Naive thymus-derived CD4-positive, alpha-beta T cell (primary cell): Measurements from ENCODE around the gene NEDD9. TPM values are rescaled to one million over a fixed set of nuclear protein-coding genes. Genes with fewer than 3 reads are reported as not detected.

Experiments
- ATAC-seq: fragments of 150-1000 bp; cut with Tn5 transposase; 2 replicates; pipeline ENCODE4 v1.10.0; 2021; ENCODE audit warnings: mild to moderate bottlenecking, moderate library complexity
- CTCF ChIA-PET: fragments of 350-600 bp; sonication (Branson Sonifier 250); formaldehyde crosslinking; loops from one replicate; lab custom pipeline; 2021; ENCODE audit warnings: antibody characterized with exemption; lab: Charles Lee
- POLR2A ChIA-PET: fragments of 350-600 bp; sonication (Branson Sonifier 250); formaldehyde crosslinking; loops from one replicate; lab custom pipeline; 2021; ENCODE audit warnings: antibody characterized with exemption, inconsistent platforms; lab: Charles Lee
- DNase-seq, 9 donors: peaks; one replicate each; pipeline versions ENCODE4 v3.0.0 to v3.0.0-alpha.2; 2020 to 2022; ENCODE audit warnings: mixed read lengths in 1 of 9
- H3K27ac ChIP-seq: one replicate; pipeline ENCODE4 v1.7.0; 2013; ENCODE audit warnings: mild to moderate bottlenecking, low read depth, low read length, moderate library complexity
- H3K27me3 ChIP-seq, 2 donors: one replicate each; pipeline ENCODE4 v1.7.0; 2013; ENCODE audit warnings: low read length in 2 of 2, mild to moderate bottlenecking in 2 of 2, moderate library complexity in 2 of 2; ENCODE audit not compliant: control insufficient read depth in 2 of 2, insufficient read depth in 2 of 2
- H3K36me3 ChIP-seq, 3 experiments: 1 replicate in 2 of 3; 2 replicates in 1 of 3; pipeline ENCODE4 v1.7.0; 2013; ENCODE audit warnings: low read length in 3 of 3, mild to moderate bottlenecking in 3 of 3, moderate library complexity in 1 of 3; ENCODE audit not compliant: insufficient read depth in 3 of 3, control insufficient read depth in 2 of 3
- H3K4me1 ChIP-seq, 2 donors: one replicate each; pipeline ENCODE4 v1.7.0; 2013; ENCODE audit warnings: low read length in 2 of 2, mild to moderate bottlenecking in 2 of 2, moderate library complexity in 1 of 2; ENCODE audit not compliant: control insufficient read depth in 2 of 2, insufficient read depth in 2 of 2
- H3K4me3 ChIP-seq: 2 replicates; pipeline ENCODE4 v1.7.0; 2013; ENCODE audit warnings: mild to moderate bottlenecking, low read length
- H3K9me3 ChIP-seq, 3 experiments: 1 replicate in 2 of 3; 2 replicates in 1 of 3; pipeline ENCODE4 v1.7.0; 2013; ENCODE audit warnings: low read length in 3 of 3; ENCODE audit not compliant: control insufficient read depth in 2 of 3
- H3K27ac Mint-ChIP-seq, 9 donors: one replicate each; pipeline ENCODE4 v1.8.0; 2020 to 2022; ENCODE audit warnings: mixed read lengths in 9 of 9, mild to moderate bottlenecking in 8 of 9, moderate library complexity in 5 of 9, inconsistent platforms in 2 of 9
- H3K27me3 Mint-ChIP-seq, 5 donors: one replicate each; pipeline ENCODE4 v1.8.0; 2021 to 2022; ENCODE audit warnings: mixed read lengths in 5 of 5, mild to moderate bottlenecking in 1 of 5
- H3K36me3 Mint-ChIP-seq, 5 donors: one replicate each; pipeline ENCODE4 v1.8.0; 2020 to 2022; ENCODE audit warnings: mixed read lengths in 5 of 5, mild to moderate bottlenecking in 3 of 5, inconsistent platforms in 1 of 5
- H3K4me1 Mint-ChIP-seq, 7 donors: one replicate each; pipeline ENCODE4 v1.8.0; 2020 to 2022; ENCODE audit warnings: mixed read lengths in 7 of 7, mild to moderate bottlenecking in 3 of 7, inconsistent platforms in 1 of 7
- H3K4me3 Mint-ChIP-seq, 10 donors: one replicate each; pipeline ENCODE4 v1.8.0; 2020 to 2022; ENCODE audit warnings: mild to moderate bottlenecking in 10 of 10, mixed read lengths in 10 of 10, moderate library complexity in 6 of 10, inconsistent platforms in 2 of 10
- H3K9me3 Mint-ChIP-seq, 11 donors: one replicate each; pipeline ENCODE4 v1.8.0; 2020 to 2022; ENCODE audit warnings: mixed read lengths in 11 of 11, mild to moderate bottlenecking in 4 of 11, inconsistent platforms in 1 of 11, moderate library complexity in 1 of 11
- intact Hi-C, 2 donors: fragments of 100-400 bp; cut with micrococcal nuclease; formaldehyde crosslinking; loops; one replicate each; pipeline ENCODE4 v1.15.1; 2023
- polyA plus RNA-seq, 2 donors: library from polyadenylated mRNA; unstranded; fragments of 300-500 nt; fragmentation: Illumina TruSeq; gene quantifications; one replicate each; pipeline ENCODE4 v1.2.3, GENCODE V29; 2021
- total RNA-seq, 6 experiments: library from RNA in 5 of 6; stranded (reverse) in 5 of 6; gene quantifications; 1 replicate in 5 of 6; 2 replicates in 1 of 6; pipeline ENCODE4 v1.2.3 and lab custom pipeline; 2021 to 2026

Gene NEDD9, protein sequence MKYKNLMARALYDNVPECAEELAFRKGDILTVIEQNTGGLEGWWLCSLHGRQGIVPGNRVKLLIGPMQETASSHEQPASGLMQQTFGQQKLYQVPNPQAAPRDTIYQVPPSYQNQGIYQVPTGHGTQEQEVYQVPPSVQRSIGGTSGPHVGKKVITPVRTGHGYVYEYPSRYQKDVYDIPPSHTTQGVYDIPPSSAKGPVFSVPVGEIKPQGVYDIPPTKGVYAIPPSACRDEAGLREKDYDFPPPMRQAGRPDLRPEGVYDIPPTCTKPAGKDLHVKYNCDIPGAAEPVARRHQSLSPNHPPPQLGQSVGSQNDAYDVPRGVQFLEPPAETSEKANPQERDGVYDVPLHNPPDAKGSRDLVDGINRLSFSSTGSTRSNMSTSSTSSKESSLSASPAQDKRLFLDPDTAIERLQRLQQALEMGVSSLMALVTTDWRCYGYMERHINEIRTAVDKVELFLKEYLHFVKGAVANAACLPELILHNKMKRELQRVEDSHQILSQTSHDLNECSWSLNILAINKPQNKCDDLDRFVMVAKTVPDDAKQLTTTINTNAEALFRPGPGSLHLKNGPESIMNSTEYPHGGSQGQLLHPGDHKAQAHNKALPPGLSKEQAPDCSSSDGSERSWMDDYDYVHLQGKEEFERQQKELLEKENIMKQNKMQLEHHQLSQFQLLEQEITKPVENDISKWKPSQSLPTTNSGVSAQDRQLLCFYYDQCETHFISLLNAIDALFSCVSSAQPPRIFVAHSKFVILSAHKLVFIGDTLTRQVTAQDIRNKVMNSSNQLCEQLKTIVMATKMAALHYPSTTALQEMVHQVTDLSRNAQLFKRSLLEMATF
- 10 to 100 TPM; 29.4 to 62.9 (median 40.2) TPM for total RNA-seq
- 10 to 100 TPM; 14.2 to 30.7 TPM for polyA plus RNA-seq
- total RNA-seq (lab: John Stamatoyannopoulos, UW), result 48.3 reads per million, percentile 70 among the genes with 10 or more reads in this experiment

GRCh38 chr6:11232193-11232769 is at the start of gene NEDD9:
Gene NEDD9, minus strand, starts transcription at chr6:11232668. Its CDS starts 153 bp downstream, at chr6:11232515.
- Histone ChIP-seq H3K27ac (peak within 1 kb of the TSS; percentile 76), H3K9me3 (no peaks in the 10 kb centered on the region), H3K4me3 (peak within 1 kb of the TSS; percentile 69), H3K4me1 (peaks cover 19 to 26% of the 10 kb centered on the region in 2 donors), H3K27me3 (no peaks in the 10 kb centered on the region), H3K36me3 (no peaks in the 10 kb centered on the region)
- Mint-ChIP-seq H3K4me1 (peaks cover 32 to 78% (median 46%) of the 10 kb centered on the region in 7 donors), H3K9me3 (peaks cover 0 to 3% (median 0%) of the 10 kb centered on the region in 11 donors), H3K27me3 (no peaks in the 10 kb centered on the region), H3K4me3 (peak within 1 kb of the TSS; percentile 86 to 98 (median 94)), H3K27ac (peak within 1 kb of the TSS; percentile 88 to 99 (median 98)), H3K36me3 (peaks cover 0 to 26% (median 4%) of the 10 kb centered on the region in 5 donors)
- CTCF ChIA-PET, result no interaction called here
- peak; percentile 97 for ATAC-seq
- POLR2A ChIA-PET, result interaction anchor here (0.6 to 1.0 kb wide), 2 partner anchors 26 to 537 kb away, joined by 4 to 7 read pairs; no protein-coding TSS in a partner anchor
- DNase-seq, result peak; percentile 76 to 97 (median 90)
- intact Hi-C loops, result loop anchor here (1.0 to 10.0 kb wide), 19 partner anchors 8 to 779 kb away; partner anchors contain the start of genes SMIM13 (in 2 of the 2), C6orf52 (in 1 of the 2), PAK1IP1 (in 1 of the 2) and TMEM14B (in 1 of the 2)

- Mint-ChIP-seq H3K4me1 (peaks cover 11 to 32% (median 13%) of the 10 kb centered on the region in 7 donors), H3K9me3 (peaks cover 0 to 6% (median 0%) of the 10 kb centered on the region in 11 donors), H3K27ac (no peak overlapping the region), H3K36me3 (peaks cover 0 to 35% (median 13%) of the 10 kb centered on the region in 5 donors), H3K27me3 (no peaks in the 10 kb centered on the region), H3K4me3 (no peak overlapping the region)
- Histone ChIP-seq H3K4me3 (no peak overlapping the region), H3K4me1 (peaks cover 0 to 14% of the 10 kb centered on the region in 2 donors), H3K9me3 (peaks cover 0 to 4% (median 0%) of the 10 kb centered on the region in 3 experiments), H3K27me3 (no peaks in the 10 kb centered on the region), H3K27ac (no peak overlapping the region), H3K36me3 (no peaks in the 10 kb centered on the region)
- intact Hi-C loops, result no loop called here
- DNase-seq (no peak), ATAC-seq (no peak)
- CTCF ChIA-PET, result no interaction called here
- POLR2A ChIA-PET, result no interaction called here
Observed at GRCh38 chr6:11282245-11282644, 49.8 kb upstream of the NEDD9 start.

DNA sequence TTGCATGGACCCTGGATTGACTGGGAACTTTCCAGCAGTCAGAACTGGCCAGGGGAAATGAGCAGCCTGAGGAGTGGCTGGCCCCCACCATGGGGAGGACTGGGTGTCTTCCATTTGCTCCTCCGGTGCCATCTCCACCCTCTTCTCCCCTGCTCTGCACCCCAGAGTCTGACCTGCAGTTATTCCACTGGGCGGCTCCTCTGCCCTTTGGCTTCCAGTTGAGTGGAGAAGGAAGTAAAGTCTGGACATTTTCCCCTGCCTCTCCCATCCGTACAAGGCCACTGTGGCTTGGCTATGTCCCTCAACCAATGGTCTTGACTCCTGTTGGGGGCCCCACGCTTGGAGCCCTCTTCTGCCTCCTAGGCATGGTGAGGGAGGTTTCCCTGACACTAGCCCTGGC is 47.9 kb upstream of the NEDD9 start:
- no peak for DNase-seq
- ChIA-PET CTCF (no interaction called here), POLR2A (no interaction called here)
- Mint-ChIP-seq H3K4me3 (no peak overlapping the region), H3K27ac (no peak overlapping the region), H3K4me1 (peaks cover 23 to 50% (median 32%) of the 10 kb centered on the region in 7 donors), H3K36me3 (peaks cover 0 to 33% (median 8%) of the 10 kb centered on the region in 5 donors), H3K9me3 (peaks cover 0 to 2% (median 0%) of the 10 kb centered on the region in 11 donors), H3K27me3 (no peaks in the 10 kb centered on the region)
- H3K36me3 ChIP-seq, result no peaks in the 10 kb centered on the region
- no peak overlapping the region for H3K4me3 ChIP-seq
- peaks cover 11 to 32% of the 10 kb centered on the region in 2 donors for H3K4me1 ChIP-seq
- H3K27ac ChIP-seq, result no peak overlapping the region
- H3K9me3 ChIP-seq, result no peaks in the 10 kb centered on the region
- no peak for ATAC-seq
- intact Hi-C loops, result no loop called here
- no peaks in the 10 kb centered on the region for H3K27me3 ChIP-seq

DNA sequence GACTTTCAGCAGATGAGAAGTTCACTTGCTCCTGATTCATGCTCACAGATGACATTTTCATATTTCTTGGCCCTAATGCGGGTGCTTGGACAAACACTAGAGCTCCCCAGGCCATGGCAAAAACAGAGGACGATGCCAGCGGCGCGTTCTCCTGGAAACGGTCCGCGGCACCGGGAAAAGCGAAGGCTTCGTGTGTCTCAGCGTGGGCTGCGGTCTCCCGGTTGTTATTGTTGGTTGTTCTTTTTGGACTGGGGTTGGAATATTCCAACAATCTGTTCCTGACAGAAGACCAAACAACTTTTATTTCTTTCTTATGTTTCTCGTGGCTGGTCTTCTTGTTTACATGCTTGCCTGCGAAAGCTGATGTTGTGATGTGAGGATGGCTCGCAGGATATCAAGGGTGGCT is 46.8 kb upstream of the NEDD9 start:
- Mint-ChIP-seq H3K27me3 (no peaks in the 10 kb centered on the region), H3K4me3 (no peak overlapping the region), H3K4me1 (peaks cover 30 to 56% (median 37%) of the 10 kb centered on the region in 7 donors), H3K9me3 (peaks cover 0 to 3% (median 0%) of the 10 kb centered on the region in 11 donors), H3K27ac (peak overlapping the region in 1 of 9 donors; percentile 38), H3K36me3 (peaks cover 0 to 37% (median 12%) of the 10 kb centered on the region in 5 donors)
- ChIA-PET CTCF (no interaction called here), POLR2A (no interaction called here)
- Histone ChIP-seq H3K27ac (no peak overlapping the region), H3K4me1 (peaks cover 11 to 38% of the 10 kb centered on the region in 2 donors), H3K9me3 (no peaks in the 10 kb centered on the region), H3K36me3 (no peaks in the 10 kb centered on the region), H3K4me3 (no peak overlapping the region), H3K27me3 (no peaks in the 10 kb centered on the region)
- DNase-seq (no peak), ATAC-seq (no peak)
- intact Hi-C loops, result loop anchor here (5.0 kb wide), 2 partner anchors 43 to 47 kb away; partner anchors contain the start of gene NEDD9 (in 2 of the 2)

DNA sequence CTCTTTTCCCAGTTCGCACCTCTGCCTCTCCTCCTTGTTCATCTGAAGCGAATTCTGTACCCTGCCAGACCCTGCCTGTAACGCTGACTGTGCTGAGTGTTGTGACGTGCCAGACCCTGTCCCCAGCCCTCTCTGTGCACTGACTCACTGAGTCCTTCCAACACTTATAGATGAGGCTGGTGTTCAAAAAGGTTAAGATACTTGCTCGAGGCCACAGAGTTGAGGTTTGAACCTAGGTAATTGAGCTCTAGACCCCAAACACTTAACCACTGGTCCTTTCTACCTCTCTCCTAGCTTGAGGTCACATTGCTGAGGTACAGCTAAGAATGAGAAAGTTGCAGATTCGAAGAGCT is 45.7 kb upstream of the NEDD9 start:
- POLR2A ChIA-PET, result no interaction called here
- Histone ChIP-seq H3K4me3 (no peak overlapping the region), H3K36me3 (no peaks in the 10 kb centered on the region), H3K27me3 (no peaks in the 10 kb centered on the region), H3K9me3 (no peaks in the 10 kb centered on the region), H3K27ac (no peak overlapping the region), H3K4me1 (peaks cover 11 to 38% of the 10 kb centered on the region in 2 donors)
- Mint-ChIP-seq H3K27me3 (no peaks in the 10 kb centered on the region), H3K4me1 (peaks cover 30 to 56% (median 37%) of the 10 kb centered on the region in 7 donors), H3K27ac (peak overlapping the region in 4 of 9 donors; percentile 5 to 85 (median 44)), H3K9me3 (peaks cover 0 to 3% (median 0%) of the 10 kb centered on the region in 11 donors), H3K36me3 (peaks cover 3 to 43% (median 19%) of the 10 kb centered on the region in 5 donors), H3K4me3 (peak overlapping the region in 1 of 10 donors; percentile 49)
- CTCF ChIA-PET, result interaction anchor here (1.6 kb wide), 1 partner anchor 17 kb away, joined by 3 read pairs; no protein-coding TSS in a partner anchor
- DNase-seq, result no peak
- intact Hi-C loops, result loop anchor here (5.0 kb wide), 2 partner anchors 44 to 46 kb away; partner anchors contain the start of gene NEDD9 (in 2 of the 2)
- peak; percentile 38 for ATAC-seq
